ENCODE data around the gene MYO3B.

MYO3B gene

DNA sequence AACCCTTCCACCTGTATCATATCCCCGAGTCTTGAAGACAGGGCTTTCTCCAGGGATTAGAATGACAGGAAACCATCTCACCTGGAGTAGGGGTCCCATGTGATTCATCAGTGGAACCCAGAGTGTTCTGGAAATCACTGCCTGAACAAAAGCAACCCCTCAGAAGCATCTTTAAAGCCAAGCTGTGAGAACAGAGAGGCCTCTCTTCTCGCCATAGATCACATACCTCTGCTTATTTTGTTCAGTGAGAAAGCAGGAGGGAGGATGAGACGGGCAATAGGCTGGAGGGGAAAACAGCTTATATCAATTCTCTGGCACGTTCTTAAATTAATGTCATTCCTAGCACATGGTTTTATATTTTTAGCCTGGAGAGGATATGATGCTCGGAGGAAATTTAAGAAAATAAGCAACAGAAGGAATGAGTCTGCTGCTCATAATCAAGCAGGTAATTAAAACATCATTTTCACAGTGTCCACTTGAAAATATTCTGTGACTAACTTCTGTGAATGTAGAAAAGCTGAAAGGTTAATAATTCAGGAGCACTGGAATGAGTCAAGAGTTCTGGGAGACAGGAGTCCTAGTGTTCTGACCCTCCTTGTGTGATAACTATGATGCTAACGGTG, 323.6 kb downstream of the MYO3B start:
- POLR2A ChIA-PET, result no interaction called here
- Histone ChIP-seq H3K4me1 (ENCODE audit: control insufficient read depth, insufficient read depth, low read length) (no peaks in the 10 kb centered on the region), H3K27ac (ENCODE audit: extremely low read depth, low read depth, low read length) (no peak overlapping the region), H3K4me3 (ENCODE audit: low read depth, low read length) (no peak overlapping the region), H3K9me3 (ENCODE audit: control insufficient read depth, insufficient read depth, low read depth, low read length) (no peaks in the 10 kb centered on the region), H3K36me3 (ENCODE audit: control insufficient read depth in 2 of 2, insufficient read depth in 1 of 2, low read length in 2 of 2) (no peaks in the 10 kb centered on the region)
- no peak for TF ChIP-seq ZFHX2 (tag by site-specific recombination; conservative IDR thresholded peaks at IDR 0.05)
- no peak for TF ChIP-seq ZNF10 (tag by site-specific recombination; IDR thresholded peaks at IDR 0.05)
- no peak for TF ChIP-seq IKZF3 (tag by site-specific recombination; IDR thresholded peaks at IDR 0.05)
- TF ChIP-seq, protein P1, sequence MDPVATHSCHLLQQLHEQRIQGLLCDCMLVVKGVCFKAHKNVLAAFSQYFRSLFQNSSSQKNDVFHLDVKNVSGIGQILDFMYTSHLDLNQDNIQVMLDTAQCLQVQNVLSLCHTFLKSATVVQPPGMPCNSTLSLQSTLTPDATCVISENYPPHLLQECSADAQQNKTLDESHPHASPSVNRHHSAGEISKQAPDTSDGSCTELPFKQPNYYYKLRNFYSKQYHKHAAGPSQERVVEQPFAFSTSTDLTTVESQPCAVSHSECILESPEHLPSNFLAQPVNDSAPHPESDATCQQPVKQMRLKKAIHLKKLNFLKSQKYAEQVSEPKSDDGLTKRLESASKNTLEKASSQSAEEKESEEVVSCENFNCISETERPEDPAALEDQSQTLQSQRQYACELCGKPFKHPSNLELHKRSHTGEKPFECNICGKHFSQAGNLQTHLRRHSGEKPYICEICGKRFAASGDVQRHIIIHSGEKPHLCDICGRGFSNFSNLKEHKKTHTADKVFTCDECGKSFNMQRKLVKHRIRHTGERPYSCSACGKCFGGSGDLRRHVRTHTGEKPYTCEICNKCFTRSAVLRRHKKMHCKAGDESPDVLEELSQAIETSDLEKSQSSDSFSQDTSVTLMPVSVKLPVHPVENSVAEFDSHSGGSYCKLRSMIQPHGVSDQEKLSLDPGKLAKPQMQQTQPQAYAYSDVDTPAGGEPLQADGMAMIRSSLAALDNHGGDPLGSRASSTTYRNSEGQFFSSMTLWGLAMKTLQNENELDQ (tag by site-specific recombination; IDR thresholded peaks at IDR 0.05; ENCODE audit: low read depth), result no peak
- TF ChIP-seq ZNF138 (tag by site-specific recombination; IDR thresholded peaks at IDR 0.05; ENCODE audit: borderline replicate concordance), result no peak
- no peak for TF ChIP-seq ZNF175 (tag by site-specific recombination; IDR thresholded peaks at IDR 0.05)
- TF ChIP-seq, protein P2, sequence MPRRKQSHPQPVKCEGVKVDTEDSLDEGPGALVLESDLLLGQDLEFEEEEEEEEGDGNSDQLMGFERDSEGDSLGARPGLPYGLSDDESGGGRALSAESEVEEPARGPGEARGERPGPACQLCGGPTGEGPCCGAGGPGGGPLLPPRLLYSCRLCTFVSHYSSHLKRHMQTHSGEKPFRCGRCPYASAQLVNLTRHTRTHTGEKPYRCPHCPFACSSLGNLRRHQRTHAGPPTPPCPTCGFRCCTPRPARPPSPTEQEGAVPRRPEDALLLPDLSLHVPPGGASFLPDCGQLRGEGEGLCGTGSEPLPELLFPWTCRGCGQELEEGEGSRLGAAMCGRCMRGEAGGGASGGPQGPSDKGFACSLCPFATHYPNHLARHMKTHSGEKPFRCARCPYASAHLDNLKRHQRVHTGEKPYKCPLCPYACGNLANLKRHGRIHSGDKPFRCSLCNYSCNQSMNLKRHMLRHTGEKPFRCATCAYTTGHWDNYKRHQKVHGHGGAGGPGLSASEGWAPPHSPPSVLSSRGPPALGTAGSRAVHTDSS (tag by site-specific recombination; IDR thresholded peaks at IDR 0.05), result no peak
- no peak for TF ChIP-seq ZNF777 (tag by site-specific recombination; IDR thresholded peaks at IDR 0.05; ENCODE audit: borderline replicate concordance)
- TF ChIP-seq ZNF2 (tag by site-specific recombination; IDR thresholded peaks at IDR 0.05), result no peak
- CTCF ChIA-PET, result interaction anchor here (0.5 to 0.6 kb wide), 2 partner anchors 1067 to 1327 kb away, joined by 3 to 5 read pairs; no protein-coding TSS in a partner anchor

DNA sequence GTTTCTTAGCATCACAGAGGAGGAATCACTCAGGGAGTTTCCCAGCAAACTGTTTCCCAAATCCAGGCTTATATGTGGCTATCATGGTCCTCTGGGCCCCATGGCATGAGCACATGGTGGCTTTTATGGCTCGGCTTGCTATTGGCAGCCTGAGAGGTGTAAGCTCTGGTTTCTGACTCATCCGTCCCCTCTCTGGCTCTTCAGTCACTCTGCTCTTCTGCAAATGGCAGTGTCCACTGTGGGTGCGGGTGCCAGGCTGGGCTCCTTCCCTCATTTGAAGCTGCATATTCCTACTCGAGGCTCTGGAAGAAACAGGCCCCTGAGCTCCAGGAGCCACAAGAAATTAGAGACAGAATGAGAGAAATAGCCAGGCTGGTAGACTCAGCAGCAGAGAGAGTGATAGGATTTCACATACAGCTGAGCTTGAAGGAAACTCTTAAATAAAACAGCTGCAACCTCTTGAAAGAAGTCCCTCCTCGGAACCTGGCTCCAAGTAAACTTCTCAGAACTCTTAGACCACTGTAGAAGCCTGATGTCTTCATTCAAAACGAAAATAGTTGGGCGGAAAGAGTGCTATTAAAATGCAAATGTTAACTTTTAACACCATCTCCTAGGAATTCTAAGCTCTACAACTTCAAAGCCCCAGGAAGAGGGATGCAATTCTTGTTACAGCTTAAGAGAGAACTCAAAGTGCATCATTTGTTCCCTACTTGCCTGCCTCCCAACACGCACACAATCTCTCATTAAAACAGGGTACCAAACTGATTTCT, 324.6 kb downstream of the MYO3B start:
- TF ChIP-seq, protein P3, sequence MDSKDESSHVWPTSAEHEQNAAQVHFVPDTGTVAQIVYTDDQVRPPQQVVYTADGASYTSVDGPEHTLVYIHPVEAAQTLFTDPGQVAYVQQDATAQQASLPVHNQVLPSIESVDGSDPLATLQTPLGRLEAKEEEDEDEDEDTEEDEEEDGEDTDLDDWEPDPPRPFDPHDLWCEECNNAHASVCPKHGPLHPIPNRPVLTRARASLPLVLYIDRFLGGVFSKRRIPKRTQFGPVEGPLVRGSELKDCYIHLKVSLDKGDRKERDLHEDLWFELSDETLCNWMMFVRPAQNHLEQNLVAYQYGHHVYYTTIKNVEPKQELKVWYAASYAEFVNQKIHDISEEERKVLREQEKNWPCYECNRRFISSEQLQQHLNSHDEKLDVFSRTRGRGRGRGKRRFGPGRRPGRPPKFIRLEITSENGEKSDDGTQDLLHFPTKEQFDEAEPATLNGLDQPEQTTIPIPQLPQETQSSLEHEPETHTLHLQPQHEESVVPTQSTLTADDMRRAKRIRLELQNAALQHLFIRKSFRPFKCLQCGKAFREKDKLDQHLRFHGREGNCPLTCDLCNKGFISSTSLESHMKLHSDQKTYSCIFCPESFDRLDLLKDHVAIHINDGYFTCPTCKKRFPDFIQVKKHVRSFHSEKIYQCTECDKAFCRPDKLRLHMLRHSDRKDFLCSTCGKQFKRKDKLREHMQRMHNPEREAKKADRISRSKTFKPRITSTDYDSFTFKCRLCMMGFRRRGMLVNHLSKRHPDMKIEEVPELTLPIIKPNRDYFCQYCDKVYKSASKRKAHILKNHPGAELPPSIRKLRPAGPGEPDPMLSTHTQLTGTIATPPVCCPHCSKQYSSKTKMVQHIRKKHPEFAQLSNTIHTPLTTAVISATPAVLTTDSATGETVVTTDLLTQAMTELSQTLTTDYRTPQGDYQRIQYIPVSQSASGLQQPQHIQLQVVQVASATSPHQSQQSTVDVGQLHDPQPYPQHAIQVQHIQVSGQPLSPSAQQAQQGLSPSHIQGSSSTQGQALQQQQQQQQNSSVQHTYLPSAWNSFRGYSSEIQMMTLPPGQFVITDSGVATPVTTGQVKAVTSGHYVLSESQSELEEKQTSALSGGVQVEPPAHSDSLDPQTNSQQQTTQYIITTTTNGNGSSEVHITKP (tag by site-specific recombination; IDR thresholded peaks at IDR 0.05), result no peak
- TF ChIP-seq ZNF239 (tag by site-specific recombination; IDR thresholded peaks at IDR 0.05) (no peak), SP3 (tag by site-specific recombination; IDR thresholded peaks at IDR 0.05) (no peak), ZNF623 (tag by site-specific recombination; IDR thresholded peaks at IDR 0.05) (no peak), ZNF548 (tag by site-specific recombination; IDR thresholded peaks at IDR 0.05) (no peak), KLF7 (tag by site-specific recombination; IDR thresholded peaks at IDR 0.05; ENCODE audit: borderline replicate concordance) (no peak), ZNF223 (tag by site-specific recombination; IDR thresholded peaks at IDR 0.05) (no peak), ZNF560 (tag by site-specific recombination; IDR thresholded peaks at IDR 0.05; ENCODE audit: borderline replicate concordance) (no peak), HOXA7 (CRISPR knock-in tag; IDR thresholded peaks at IDR 0.05; ENCODE audit: borderline replicate concordance) (no peak)
- TF ChIP-seq, protein P4, sequence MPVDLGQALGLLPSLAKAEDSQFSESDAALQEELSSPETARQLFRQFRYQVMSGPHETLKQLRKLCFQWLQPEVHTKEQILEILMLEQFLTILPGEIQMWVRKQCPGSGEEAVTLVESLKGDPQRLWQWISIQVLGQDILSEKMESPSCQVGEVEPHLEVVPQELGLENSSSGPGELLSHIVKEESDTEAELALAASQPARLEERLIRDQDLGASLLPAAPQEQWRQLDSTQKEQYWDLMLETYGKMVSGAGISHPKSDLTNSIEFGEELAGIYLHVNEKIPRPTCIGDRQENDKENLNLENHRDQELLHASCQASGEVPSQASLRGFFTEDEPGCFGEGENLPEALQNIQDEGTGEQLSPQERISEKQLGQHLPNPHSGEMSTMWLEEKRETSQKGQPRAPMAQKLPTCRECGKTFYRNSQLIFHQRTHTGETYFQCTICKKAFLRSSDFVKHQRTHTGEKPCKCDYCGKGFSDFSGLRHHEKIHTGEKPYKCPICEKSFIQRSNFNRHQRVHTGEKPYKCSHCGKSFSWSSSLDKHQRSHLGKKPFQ (tag by site-specific recombination; IDR thresholded peaks at IDR 0.05), result no peak
- TF ChIP-seq, protein P5, sequence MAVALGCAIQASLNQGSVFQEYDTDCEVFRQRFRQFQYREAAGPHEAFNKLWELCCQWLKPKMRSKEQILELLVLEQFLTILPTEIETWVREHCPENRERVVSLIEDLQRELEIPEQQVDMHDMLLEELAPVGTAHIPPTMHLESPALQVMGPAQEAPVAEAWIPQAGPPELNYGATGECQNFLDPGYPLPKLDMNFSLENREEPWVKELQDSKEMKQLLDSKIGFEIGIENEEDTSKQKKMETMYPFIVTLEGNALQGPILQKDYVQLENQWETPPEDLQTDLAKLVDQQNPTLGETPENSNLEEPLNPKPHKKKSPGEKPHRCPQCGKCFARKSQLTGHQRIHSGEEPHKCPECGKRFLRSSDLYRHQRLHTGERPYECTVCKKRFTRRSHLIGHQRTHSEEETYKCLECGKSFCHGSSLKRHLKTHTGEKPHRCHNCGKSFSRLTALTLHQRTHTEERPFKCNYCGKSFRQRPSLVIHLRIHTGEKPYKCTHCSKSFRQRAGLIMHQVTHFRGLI (tag by site-specific recombination; IDR thresholded peaks at IDR 0.05), result no peak
- H3K4me1 ChIP-seq (ENCODE audit: control insufficient read depth, insufficient read depth, low read length), result no peaks in the 10 kb centered on the region
- ChIA-PET CTCF (interaction anchor here (0.5 to 0.8 kb wide), 4 partner anchors 7 to 1326 kb away, joined by 3 to 5 read pairs (median 5); no protein-coding TSS in a partner anchor), POLR2A (interaction anchor here (0.6 kb wide), 2 partner anchors 17 to 32 kb away, joined by 3 to 13 read pairs; no protein-coding TSS in a partner anchor)
- H3K9me3 ChIP-seq (ENCODE audit: control insufficient read depth, insufficient read depth, low read depth, low read length), result no peaks in the 10 kb centered on the region
- H3K4me3 ChIP-seq (ENCODE audit: low read depth, low read length), result no peak overlapping the region
- no peak overlapping the region for H3K27ac ChIP-seq (ENCODE audit: extremely low read depth, low read depth, low read length)
- H3K36me3 ChIP-seq (ENCODE audit: control insufficient read depth in 2 of 2, insufficient read depth in 1 of 2, low read length in 2 of 2), result no peaks in the 10 kb centered on the region

Measured in HEK293 (cell line).